GM12878 (cell line): ENCODE measurements around the gene RAB32. TPM values are rescaled to one million over a fixed set of nuclear protein-coding genes. Genes with fewer than 3 reads are reported as not detected.

Source experiments
- ATAC-seq: fragments of 200-7000 bp; cut with Tn5 transposase; 3 replicates; pipeline ENCODE4 v1.9.1; 2020; ENCODE audit warnings: mild to moderate bottlenecking, moderate library complexity
- BruUV-seq: library from RNA; stranded (reverse); fragments of 400-500 nt; replicated peaks from 2 replicates; lab custom pipeline; 2021; lab: Mats Ljungman, UMichigan
- CTCF ChIA-PET: fragments of 300-600 bp; sonication (Branson Sonifier 250); formaldehyde crosslinking; extraction: SDS; loops from one replicate; lab custom pipeline; 2021; ENCODE audit warnings: inconsistent platforms; lab: Yijun Ruan, JAX
- POLR2A ChIA-PET: fragments of 350-600 bp; formaldehyde crosslinking; extraction: SDS; loops from one replicate; lab custom pipeline; 2021; ENCODE audit warnings: inconsistent platforms; lab: Charles Lee
- RAD21 ChIA-PET: fragments of 300-600 bp; sonication (Branson Sonifier 250); formaldehyde crosslinking; loops from one replicate; lab custom pipeline; 2023; ENCODE audit warnings: antibody characterized with exemption; ENCODE audit not compliant: unreplicated experiment; lab: Charles Lee
- SMC1A ChIA-PET: fragments of 300-600 bp; sonication (Branson Sonifier 250); formaldehyde crosslinking; loops from one replicate; lab custom pipeline; 2023; ENCODE audit not compliant: unreplicated experiment, uncharacterized antibody; lab: Charles Lee
- DNase-seq: peaks from one replicate; pipeline ENCODE4 v3.0.0-alpha.2; 2011; ENCODE audit warnings: low read depth, low spot score
- FAIRE-seq: peaks from 3 replicates; lab custom pipeline; 2011; peaks lifted over from hg19 to GRCh38; lab: Jason Lieb, UNC
- H2AFZ ChIP-seq: 2 replicates; pipeline ENCODE4 v1.6.0; 2011; ENCODE audit warnings: low read depth, low read length, control low read depth; ENCODE audit not compliant: control insufficient read depth
- H3K27ac ChIP-seq: 2 replicates; pipeline ENCODE4 v1.5.1; 2011; ENCODE audit warnings: control low read depth; ENCODE audit not compliant: control insufficient read depth, insufficient read depth
- H3K27me3 ChIP-seq, 2 experiments: replicated peaks in 1 of 2; 2 replicates each; pipeline versions ENCODE4 v1.6.0 to v1.6.1; 2011; ENCODE audit warnings: low read length in 1 of 2; ENCODE audit not compliant: control insufficient read depth in 2 of 2, insufficient read depth in 2 of 2
- H3K36me3 ChIP-seq, 2 experiments: 2 replicates each; pipeline ENCODE4 v1.5.1; 2011; ENCODE audit warnings: low read length in 1 of 2; ENCODE audit not compliant: control insufficient read depth in 2 of 2, insufficient read depth in 2 of 2
- H3K4me1 ChIP-seq: 2 replicates; pipeline ENCODE4 v1.6.1; 2011; ENCODE audit warnings: mild to moderate bottlenecking, low read length, moderate library complexity, mixed read lengths; ENCODE audit not compliant: control insufficient read depth, insufficient read depth
- H3K4me2 ChIP-seq: 2 replicates; pipeline ENCODE4 v1.6.0; 2011; ENCODE audit warnings: control low read depth; ENCODE audit not compliant: control insufficient read depth, insufficient read depth
- H3K4me3 ChIP-seq: fragments of 200-600 bp; sonication (generic); 2 replicates; pipeline ENCODE4 v1.5.1; 2016
- H3K79me2 ChIP-seq: 2 replicates; pipeline ENCODE4 v1.6.0; 2011; ENCODE audit warnings: low read length; ENCODE audit not compliant: control insufficient read depth, insufficient read depth
- H3K9ac ChIP-seq: 2 replicates; pipeline ENCODE4 v1.8.0; 2011; ENCODE audit warnings: low read length, control low read depth, mixed read lengths; ENCODE audit not compliant: control insufficient read depth, insufficient read depth
- H3K9me3 ChIP-seq: replicated peaks from 3 replicates; pipeline ENCODE4 v1.5.1; 2011; ENCODE audit warnings: mild to moderate bottlenecking, low read length; ENCODE audit not compliant: control insufficient read depth, insufficient read depth
- H4K20me1 ChIP-seq: 2 replicates; pipeline ENCODE4 v1.6.0; 2011; ENCODE audit not compliant: control insufficient read depth, insufficient read depth
- CREB1 ChIP-seq: IDR thresholded peaks from 2 replicates; pipeline ENCODE4 v1.6.1; 2012; ENCODE audit warnings: low read depth, mild to moderate bottlenecking, inconsistent platforms
- CTCF ChIP-seq, 3 experiments: IDR thresholded peaks in 2 of 3; conservative IDR thresholded peaks in 1 of 3; 2 replicates each; pipeline ENCODE4 v1.5.1; 2011; ENCODE audit warnings: low read depth in 3 of 3, low read length in 3 of 3, mild to moderate bottlenecking in 3 of 3, control low read depth in 2 of 3, moderate library complexity in 2 of 3, inconsistent platforms in 1 of 3, mixed read lengths in 1 of 3; ENCODE audit not compliant: control insufficient read depth in 2 of 3, insufficient read depth in 1 of 3; ENCODE audit errors: extremely low read depth in 1 of 3
- IKZF1 ChIP-seq: fragments of 450-650 bp; conservative IDR thresholded peaks from 2 replicates; pipeline ENCODE4 v1.6.1; 2017; ENCODE audit warnings: antibody characterized with exemption, mild to moderate bottlenecking
- JUNB ChIP-seq: IDR thresholded peaks from 2 replicates; pipeline ENCODE4 v1.6.1; 2016; ENCODE audit warnings: antibody characterized with exemption, mild to moderate bottlenecking
- MLLT1 ChIP-seq: fragments of 450-650 bp; IDR thresholded peaks from 2 replicates; pipeline ENCODE4 v1.6.1; 2016; ENCODE audit warnings: mild to moderate bottlenecking
- MTA2 ChIP-seq: fragments of 450-650 bp; IDR thresholded peaks from 2 replicates; pipeline ENCODE4 v1.6.1; 2016; ENCODE audit warnings: low read depth, mild to moderate bottlenecking, moderate library complexity
- NFYA ChIP-seq: IDR thresholded peaks from 2 replicates; pipeline ENCODE4 v1.6.1; 2011; ENCODE audit warnings: low read depth, mild to moderate bottlenecking, low read length, improper control_type of control experiment, borderline replicate concordance
- RAD51 ChIP-seq: fragments of 450-650 bp; IDR thresholded peaks from 2 replicates; pipeline ENCODE4 v1.6.1; 2016; ENCODE audit warnings: moderate library complexity, mild to moderate bottlenecking, inconsistent platforms
- RFX5 ChIP-seq: IDR thresholded peaks from 2 replicates; pipeline ENCODE4 v1.6.1; 2011; ENCODE audit warnings: low read depth, low read length, improper control_type of control experiment
- SIN3A ChIP-seq: IDR thresholded peaks from 2 replicates; pipeline ENCODE4 v1.6.1; 2012; ENCODE audit warnings: low read depth, low read length, improper control_type of control experiment
- STAT3 ChIP-seq: IDR thresholded peaks from 2 replicates; pipeline ENCODE4 v1.6.1; 2011; ENCODE audit warnings: low read depth, low read length, improper control_type of control experiment
- TCF12 ChIP-seq: IDR thresholded peaks from 2 replicates; pipeline ENCODE4 v1.6.1; 2011; ENCODE audit warnings: low read depth, mild to moderate bottlenecking, low read length
- YY1 ChIP-seq: IDR thresholded peaks from 2 replicates; pipeline ENCODE4 v1.6.1; 2011; ENCODE audit warnings: low read depth, mild to moderate bottlenecking, low read length
- ZNF384 ChIP-seq: IDR thresholded peaks from 2 replicates; pipeline ENCODE4 v1.6.1; 2012; ENCODE audit warnings: low read depth, mild to moderate bottlenecking, low read length, improper control_type of control experiment, borderline replicate concordance
- WGBS: methylation state at CpG from one replicate; pipeline ENCODE4 v1.1.6; 2016; ENCODE audit warnings: low lambda C conversion rate; ENCODE audit not compliant: insufficient replicate concordance, insufficient coverage; ENCODE audit errors: missing lambda C conversion rate; 5-methylcytosine and 5-hydroxymethylcytosine counted together
- in situ Hi-C: fragments of 300-500 bp; cut with MboI; formaldehyde crosslinking; loops from 9 replicates; pipeline ENCODE4 v1.14.3; 2018; ENCODE audit warnings: mixed read lengths
- intact Hi-C: fragments of 100-400 bp; cut with micrococcal nuclease; formaldehyde crosslinking; loops from one replicate; pipeline ENCODE4 v1.14.2; 2022; ENCODE audit not compliant: unreplicated experiment
- polyA plus RNA-seq, 11 experiments: library from polyadenylated mRNA; depleted of rRNA in 4 of 11; unstranded in 6 of 11; stranded (reverse) in 5 of 11; fragments of >200 nt; fragmentation: Nextera tagmentation in 4 of 11; fragmentation: Illumina TruSeq in 1 of 11; extraction: Ambion mirVana in 4 of 11; extraction: Trizol in 1 of 11; gene quantifications; 1 replicate in 1 of 11; 2 replicates in 10 of 11; pipeline versions ENCODE4 v1.2.1 to v1.2.3, GENCODE V29; 2011 to 2016; ENCODE audit warnings: inconsistent platforms in 2 of 11, missing spikeins in 2 of 11, low read depth in 1 of 11
- total RNA-seq, 4 experiments: library from RNA; depleted of rRNA in 3 of 4; stranded (reverse); fragments of >200 nt in 3 of 4; fragmentation: Illumina TruSeq in 1 of 4; extraction: Trizol in 1 of 4; gene quantifications; 2 replicates each; pipeline versions ENCODE4 v1.2.1 to v1.2.3, GENCODE V29; 2013 to 2021

Gene RAB32
- total and polyA plus RNA-seq, 10 of the 15 experiments (the other 5 are each of a cell fraction or from before 2014, with no cell fraction given) = 0.50 TPM; not detected in 9

GRCh38 chr6:146498309-146498708 is 45.3 kb upstream of the RAB32 start:
- H3K4me3 ChIP-seq = no peak overlapping the region
- POLR2A ChIA-PET = no interaction called here

GRCh38 chr6:146503096-146503495 is 40.5 kb upstream of the RAB32 start:
- H3K4me1 ChIP-seq = no peaks in the 10 kb centered on the region
- no peaks in the 10 kb centered on the region for H3K9me3 ChIP-seq
- no TSS peak for BruUV-seq
- H2AFZ ChIP-seq = no peak overlapping the region
- no peaks in the 10 kb centered on the region for H3K36me3 ChIP-seq
- no peak overlapping the region for H3K4me2 ChIP-seq
- no peaks in the 10 kb centered on the region for H3K79me2 ChIP-seq
- in situ Hi-C loops (no loop called here), intact Hi-C loops (no loop called here)
- 7% methylated on average over 1 of the region's 1 CpG for WGBS
- CTCF ChIA-PET = no interaction called here
- DNase-seq (no peak), FAIRE-seq (no peak), ATAC-seq (no peak)
- SMC1A ChIA-PET = no interaction called here
- no peaks in the 10 kb centered on the region for H4K20me1 ChIP-seq
- no peaks in the 10 kb centered on the region for H3K27me3 ChIP-seq
- H3K27ac ChIP-seq = no peak overlapping the region
- no peak overlapping the region for H3K4me3 ChIP-seq
- RAD21 ChIA-PET = no interaction called here
- POLR2A ChIA-PET = no interaction called here
- H3K9ac ChIP-seq = no peak overlapping the region
- TF ChIP-seq SIN3A = no peak
- TF ChIP-seq TCF12 = no peak
- no peak for TF ChIP-seq MLLT1
- TF ChIP-seq MTA2 = no peak
- no peak for TF ChIP-seq CTCF (IDR thresholded peaks at IDR 0.05 in 2 of 3, conservative IDR thresholded peaks at IDR 0.05 in 1 of 3; ENCODE audit: control insufficient read depth in 2 of 3, extremely low read depth in 1 of 3, insufficient read depth in 1 of 3, low read depth in 3 of 3, low read length in 3 of 3)
- TF ChIP-seq STAT3 = no peak
- TF ChIP-seq JUNB = no peak
- no peak for TF ChIP-seq IKZF1
- TF ChIP-seq NFYA = no peak

More at GRCh38 chr6:146498309-146498708, 45.3 kb upstream of the RAB32 start:
- no peak for DNase-seq
- H4K20me1 ChIP-seq = no peaks in the 10 kb centered on the region
- H3K4me1 ChIP-seq = no peaks in the 10 kb centered on the region
- in situ Hi-C loops = no loop called here
- intact Hi-C loops = no loop called here
- no peak for FAIRE-seq
- H3K27ac ChIP-seq = no peak overlapping the region
- H3K27me3 ChIP-seq = no peaks in the 10 kb centered on the region
- no peak overlapping the region for H3K4me2 ChIP-seq
- ATAC-seq = peak; percentile 43; the same call in 1 of the 3 replicates
- no peak for TF ChIP-seq ZNF384
- peak; percentile 85 for TF ChIP-seq RFX5
- peak; percentile 51; the same call in 1 of the 2 replicates for TF ChIP-seq CREB1
- no peak for TF ChIP-seq RAD51
- no peak for TF ChIP-seq YY1
- H3K9ac ChIP-seq = no peak overlapping the region
- no peaks in the 10 kb centered on the region for H3K36me3 ChIP-seq
- H3K9me3 ChIP-seq = no peaks in the 10 kb centered on the region
- ChIA-PET RAD21 (no interaction called here), SMC1A (no interaction called here), CTCF (no interaction called here)
- no peaks in the 10 kb centered on the region for H3K79me2 ChIP-seq
- no TSS peak for BruUV-seq
- WGBS = 3% methylated on average over 4 of the region's 4 CpGs
- H2AFZ ChIP-seq = no peak overlapping the region
